ENCODE measurements around the gene SMPD2. TPM values are rescaled to one million over a fixed set of nuclear protein-coding genes. Genes with fewer than 3 reads are reported as not detected.

Gene SMPD2
- total RNA-seq, 1 experiment from 2014 or later = 8.2 TPM

- CTCF ChIA-PET = no interaction called here
Observed at GRCh38 chr6:109472132-109472995, 31.8 kb downstream of the SMPD2 start.

GRCh38 chr6:109473120-109473519, 32.6 kb downstream of the SMPD2 start:
- TF ChIP-seq CTCF (conservative IDR thresholded peaks at IDR 0.05) (no peak), EZH2 (IDR thresholded peaks at IDR 0.05; ENCODE audit: low read depth) (no peak)
- no TSS peak for BruUV-seq (replicated peaks)
- Histone ChIP-seq H3K9me2 (ENCODE audit: insufficient read depth) (no peaks in the 10 kb centered on the region), H3K36me3 (ENCODE audit: low read depth) (peaks cover 44% of the 10 kb centered on the region), H3K4me2 (no peak overlapping the region), H3K79me2 (ENCODE audit: low read depth) (peaks cover 24% of the 10 kb centered on the region; the same call in 1 of the 2 replicates), H3K4me1 (replicated peaks; ENCODE audit: insufficient read depth) (no peaks in the 10 kb centered on the region; the same call in 1 of the 2 replicates), H3K27ac (no peak overlapping the region), H3K9me3 (ENCODE audit: insufficient read depth, low read depth) (no peaks in the 10 kb centered on the region), H2AFZ (no peak overlapping the region), H3K27me3 (ENCODE audit: insufficient read depth, low read depth) (no peaks in the 10 kb centered on the region), H4K20me1 (ENCODE audit: insufficient read depth) (peaks cover 10% of the 10 kb centered on the region; the same call in 1 of the 2 replicates), H3K4me3 (no peak overlapping the region), H3F3A (ENCODE audit: insufficient read depth, low read depth) (no peaks in the 10 kb centered on the region)
- ChIA-PET CTCF (no interaction called here), POLR2A (ENCODE audit: unreplicated experiment) (interaction anchor here (0.6 kb wide), 1 partner anchor 34 kb away, joined by 4 read pairs; no protein-coding TSS in a partner anchor)
- intact Hi-C loops (cut with micrococcal nuclease; ENCODE audit: unreplicated experiment) = no loop called here
- no peak for DNase-seq

More at GRCh38 chr6:109472132-109472995, 31.8 kb downstream of the SMPD2 start:
- POLR2A ChIA-PET (ENCODE audit: unreplicated experiment) = interaction anchor here (0.6 kb wide), 1 partner anchor 33 kb away, joined by 4 read pairs; no protein-coding TSS in a partner anchor
- Histone ChIP-seq H3K36me3 (ENCODE audit: low read depth) (peaks cover 48% of the 10 kb centered on the region), H3K9me2 (ENCODE audit: insufficient read depth) (no peaks in the 10 kb centered on the region), H3K79me2 (ENCODE audit: low read depth) (peaks cover 16% of the 10 kb centered on the region; the same call in 1 of the 2 replicates), H3K4me1 (replicated peaks; ENCODE audit: insufficient read depth) (no peaks in the 10 kb centered on the region), H3K9me3 (ENCODE audit: insufficient read depth, low read depth) (no peaks in the 10 kb centered on the region), H4K20me1 (ENCODE audit: insufficient read depth) (peaks cover 7% of the 10 kb centered on the region; the same call in 1 of the 2 replicates), H3K27ac (no peak overlapping the region), H3K4me3 (no peak overlapping the region), H3K27me3 (ENCODE audit: insufficient read depth, low read depth) (no peaks in the 10 kb centered on the region), H3F3A (ENCODE audit: insufficient read depth, low read depth) (no peaks in the 10 kb centered on the region), H2AFZ (no peak overlapping the region), H3K4me2 (no peak overlapping the region)
- intact Hi-C loops (cut with micrococcal nuclease; ENCODE audit: unreplicated experiment) = no loop called here
- TF ChIP-seq EZH2 (IDR thresholded peaks at IDR 0.05; ENCODE audit: low read depth) (no peak), CTCF (conservative IDR thresholded peaks at IDR 0.05) (no peak)
- DNase-seq = no peak
- no TSS peak for BruUV-seq (replicated peaks)

GRCh38 chr6:109474995-109475394, 34.5 kb downstream of the SMPD2 start:
- H3K4me2 ChIP-seq = no peak overlapping the region
- ChIA-PET POLR2A (ENCODE audit: unreplicated experiment) (no interaction called here), CTCF (no interaction called here)
- no peak overlapping the region for H3K4me3 ChIP-seq
- H3K79me2 ChIP-seq (ENCODE audit: low read depth) = peaks cover 43% of the 10 kb centered on the region
- H2AFZ ChIP-seq = no peak overlapping the region
- H3K36me3 ChIP-seq (ENCODE audit: low read depth) = peaks cover 51% of the 10 kb centered on the region
- H3K27ac ChIP-seq = no peak overlapping the region
- peaks cover 15% of the 10 kb centered on the region for H4K20me1 ChIP-seq (ENCODE audit: insufficient read depth)
- TF ChIP-seq CTCF (conservative IDR thresholded peaks at IDR 0.05) = no peak
- no peak for TF ChIP-seq EZH2 (IDR thresholded peaks at IDR 0.05; ENCODE audit: low read depth)
- no peaks in the 10 kb centered on the region for H3K9me3 ChIP-seq (ENCODE audit: insufficient read depth, low read depth)
- peaks cover 14% of the 10 kb centered on the region for H3K4me1 ChIP-seq (replicated peaks; ENCODE audit: insufficient read depth)
- no peaks in the 10 kb centered on the region for H3K9me2 ChIP-seq (ENCODE audit: insufficient read depth)
- no peak for DNase-seq
- intact Hi-C loops (cut with micrococcal nuclease; ENCODE audit: unreplicated experiment) = no loop called here
- no TSS peak for BruUV-seq (replicated peaks)
- no peaks in the 10 kb centered on the region for H3K27me3 ChIP-seq (ENCODE audit: insufficient read depth, low read depth)
- H3F3A ChIP-seq (ENCODE audit: insufficient read depth, low read depth) = no peaks in the 10 kb centered on the region

Data from PC-9 (cell line).